Gastrocnemius medialis (tissue), 4 donors: ENCODE data around the gene GTPBP4.

ENCODE experiments used
- CTCF ChIP-seq, 5 experiments: fragments of 450-650 bp in 3 of 5; fragments of 200-600 bp in 2 of 5; sonication (generic) in 2 of 5; IDR thresholded peaks in 4 of 5; conservative IDR thresholded peaks in 1 of 5; 1 replicate in 4 of 5; 2 replicates in 1 of 5; pipeline ENCODE4 v1.5.1; 2016 to 2019; ENCODE audit warnings: antibody characterized with exemption in 5 of 5, mild to moderate bottlenecking in 3 of 5, moderate library complexity in 3 of 5
- POLR2A ChIP-seq, 2 donors: fragments of 450-650 bp; IDR thresholded peaks; one replicate each; pipeline ENCODE4 v1.6.1; 2017; ENCODE audit warnings: antibody characterized with exemption in 2 of 2, mild to moderate bottlenecking in 2 of 2, moderate library complexity in 2 of 2

- TF ChIP-seq POLR2A (IDR thresholded peaks at IDR 0.05), result no peak
- no peak for TF ChIP-seq CTCF (IDR thresholded peaks at IDR 0.05 in 4 of 5, conservative IDR thresholded peaks at IDR 0.05 in 1 of 5)
These were observed 41.2 kb upstream of the GTPBP4 start for GRCh38 chr10:947051-947450.
